GM12873 (cell line): Measurements from ENCODE around the gene LGI2.

Experiments used
- CTCF ChIP-seq: IDR thresholded peaks from 2 replicates; pipeline ENCODE4 v1.5.1; 2012; ENCODE audit warnings: low read depth, mild to moderate bottlenecking, moderate library complexity, low read length, control low read depth; ENCODE audit not compliant: insufficient read depth; ENCODE audit errors: missing control alignments

The LGI2 gene

GRCh38 chr4:25060241-25060962, 29.7 kb upstream of the LGI2 start:
- TF ChIP-seq CTCF, result no peak

- no peak for TF ChIP-seq CTCF
These were observed 29.0 kb upstream of the LGI2 start for GRCh38 chr4:25059791-25060190.

GRCh38 chr4:25058796-25059195, 28.1 kb upstream of the LGI2 start:
- TF ChIP-seq CTCF, result no peak

GRCh38 chr4:25057299-25057698, 26.6 kb upstream of the LGI2 start:
- TF ChIP-seq CTCF, result no peak

GRCh38 chr4:25051534-25051933, 20.8 kb upstream of the LGI2 start:
- no peak for TF ChIP-seq CTCF

- TF ChIP-seq CTCF, result no peak
These were observed 19.8 kb upstream of the LGI2 start for GRCh38 chr4:25050370-25051078.

- TF ChIP-seq CTCF, result no peak
These were observed 12.8 kb upstream of the LGI2 start for GRCh38 chr4:25043548-25043947.
